ENCODE data around the gene KASH5. TPM values are rescaled to one million over a fixed set of nuclear protein-coding genes. Genes with fewer than 3 reads are reported as not detected.

Gene KASH5
- total and polyA plus RNA-seq, 2 donors (not counting 1 experiment from before 2014, with no cell fraction given) = 0.67 to 0.74 TPM

- H3K36me3 ChIP-seq (replicated peaks in 1 of 2; ENCODE audit: control extremely low read depth in 1 of 2, control insufficient read depth in 1 of 2, extremely low read depth in 1 of 2, insufficient read depth in 2 of 2, low read length in 1 of 2) = no peaks in the 10 kb centered on the region
- Mint-ChIP-seq H3K27me3 (no peaks in the 10 kb centered on the region), H3K9me3 (ENCODE audit: insufficient read depth) (peaks cover 4% of the 10 kb centered on the region), H3K4me3 (peak overlapping the region; percentile 35), H3K27ac (no peak overlapping the region), H3K4me1 (peaks cover 35% of the 10 kb centered on the region)
- no peak for TF ChIP-seq EZH2 (IDR thresholded peaks at IDR 0.05; ENCODE audit: borderline replicate concordance, insufficient read depth, low read depth, low read length, poor library complexity, severe bottlenecking)
- no peak for TF ChIP-seq CTCF (IDR thresholded peaks at IDR 0.05)
- peak overlapping the region in 4 of 5 experiments; percentile 45 to 83 (median 58) for H3K4me3 ChIP-seq (ENCODE audit: control extremely low read depth in 1 of 5, extremely low read depth in 1 of 5, insufficient read depth in 1 of 5, low read depth in 2 of 5, low read length in 4 of 5)
- POLR2A ChIA-PET = no interaction called here
- intact Hi-C loops (cut with micrococcal nuclease) = loop anchor here (5.0 kb wide), 1 partner anchor 37 kb away; the partner anchor contains the start of gene SLC6A16
- H3K27me3 ChIP-seq (replicated peaks in 1 of 4; ENCODE audit: control extremely low read depth in 1 of 4, control insufficient read depth in 3 of 4, insufficient read depth in 4 of 4, low read length in 3 of 4) = peaks cover 0 to 10% (median 3%) of the 10 kb centered on the region in 4 experiments
- peak overlapping the region; percentile 98 for H3K4me2 ChIP-seq (replicated peaks; ENCODE audit: low read depth, low read length, poor library complexity, severe bottlenecking)
- H3K27ac ChIP-seq (ENCODE audit: low read length in 2 of 2) = no peak overlapping the region
- H2AFZ ChIP-seq (ENCODE audit: insufficient read depth, low read depth, low read length, poor library complexity, severe bottlenecking) = peak overlapping the region; percentile 24
- H3K4me1 ChIP-seq (ENCODE audit: control insufficient read depth in 2 of 2, insufficient read depth in 2 of 2, low read length in 2 of 2) = peaks cover 46 to 55% of the 10 kb centered on the region in 2 donors
- 66% methylated on average over 22 of the region's 27 CpGs for WGBS (ENCODE audit: insufficient coverage)
- H3K9ac ChIP-seq (ENCODE audit: low read length) = peak overlapping the region; percentile 65
- no peak for ATAC-seq (ENCODE audit: low read depth)
- no peaks in the 10 kb centered on the region for H3K79me2 ChIP-seq (ENCODE audit: control insufficient read depth, insufficient read depth, low read length)
- peaks cover 0 to 20% (median 11%) of the 10 kb centered on the region in 3 donors for H3K9me3 ChIP-seq (ENCODE audit: control extremely low read depth in 1 of 3, control insufficient read depth in 2 of 3, insufficient read depth in 1 of 3, low read length in 2 of 3)
- DNase-seq = no peak
- no peaks in the 10 kb centered on the region for H4K20me1 ChIP-seq (ENCODE audit: control insufficient read depth, insufficient read depth, low read length, poor library complexity, severe bottlenecking)
- CTCF ChIA-PET = interaction anchor here (1.7 kb wide), 1 partner anchor 63 kb away, joined by 6 read pairs; no protein-coding TSS in a partner anchor
These were observed 23.8 kb upstream of the KASH5 start for GRCh38 chr19:49364083-49364737.

- Histone ChIP-seq H3K4me1 (ENCODE audit: control insufficient read depth in 2 of 2, insufficient read depth in 2 of 2, low read length in 2 of 2) (peaks cover 31 to 38% of the 10 kb centered on the region in 2 donors), H3K36me3 (replicated peaks in 1 of 2; ENCODE audit: control extremely low read depth in 1 of 2, control insufficient read depth in 1 of 2, extremely low read depth in 1 of 2, insufficient read depth in 2 of 2, low read length in 1 of 2) (no peaks in the 10 kb centered on the region), H3K4me3 (ENCODE audit: control extremely low read depth in 1 of 5, extremely low read depth in 1 of 5, insufficient read depth in 1 of 5, low read depth in 2 of 5, low read length in 4 of 5) (no peak overlapping the region), H4K20me1 (ENCODE audit: control insufficient read depth, insufficient read depth, low read length, poor library complexity, severe bottlenecking) (no peaks in the 10 kb centered on the region), H3K79me2 (ENCODE audit: control insufficient read depth, insufficient read depth, low read length) (no peaks in the 10 kb centered on the region), H3K9ac (ENCODE audit: low read length) (no peak overlapping the region), H3K9me3 (ENCODE audit: control extremely low read depth in 1 of 3, control insufficient read depth in 2 of 3, insufficient read depth in 1 of 3, low read length in 2 of 3) (peaks cover 0 to 29% (median 17%) of the 10 kb centered on the region in 3 donors), H3K27ac (ENCODE audit: low read length in 2 of 2) (no peak overlapping the region), H2AFZ (ENCODE audit: insufficient read depth, low read depth, low read length, poor library complexity, severe bottlenecking) (no peak overlapping the region), H3K4me2 (replicated peaks; ENCODE audit: low read depth, low read length, poor library complexity, severe bottlenecking) (no peak overlapping the region), H3K27me3 (replicated peaks in 1 of 4; ENCODE audit: control extremely low read depth in 1 of 4, control insufficient read depth in 3 of 4, insufficient read depth in 4 of 4, low read length in 3 of 4) (peaks cover 0 to 10% (median 3%) of the 10 kb centered on the region in 4 experiments)
- DNase-seq (no peak), ATAC-seq (ENCODE audit: low read depth) (no peak)
- peaks cover 4% of the 10 kb centered on the region for H3K9me3 Mint-ChIP-seq (ENCODE audit: insufficient read depth)
- H3K27me3 Mint-ChIP-seq = no peaks in the 10 kb centered on the region
- peak overlapping the region; percentile 37 for H3K27ac Mint-ChIP-seq
- intact Hi-C loops (cut with micrococcal nuclease) = no loop called here
- ChIA-PET POLR2A (interaction anchor here (0.6 kb wide), 1 partner anchor 11 kb away, joined by 7 read pairs; no protein-coding TSS in a partner anchor), CTCF (interaction anchor here (0.6 to 1.8 kb wide), 6 partner anchors 8 to 219 kb away, joined by 3 to 8 read pairs (median 4); no protein-coding TSS in a partner anchor)
- H3K4me1 Mint-ChIP-seq = peaks cover 16% of the 10 kb centered on the region
- peak overlapping the region; percentile 10 for H3K4me3 Mint-ChIP-seq
- TF ChIP-seq EZH2 (IDR thresholded peaks at IDR 0.05; ENCODE audit: borderline replicate concordance, insufficient read depth, low read depth, low read length, poor library complexity, severe bottlenecking) (no peak), CTCF (IDR thresholded peaks at IDR 0.05) (no peak)
These were observed 21.9 kb upstream of the KASH5 start for GRCh38 chr19:49366110-49366509.

Data from B cell (primary cell).